B cell (primary cell): ENCODE measurements around the gene DNM2. TPM values are rescaled to one million over a fixed set of nuclear protein-coding genes. Genes with fewer than 3 reads are reported as not detected.

Experiments used
- ATAC-seq: fragments of 200-7000 bp; cut with Tn5 transposase; one replicate; pipeline ENCODE4 v1.10.0; 2021; ENCODE audit warnings: low read depth, mild to moderate bottlenecking, moderate number of reproducible peaks, moderate library complexity
- CTCF ChIA-PET: fragments of 350-600 bp; sonication (Branson Sonifier 250); formaldehyde crosslinking; loops from one replicate; lab custom pipeline; 2021; ENCODE audit warnings: antibody characterized with exemption, inconsistent platforms; lab: Charles Lee
- POLR2A ChIA-PET: fragments of 350-600 bp; sonication (Branson Sonifier 250); formaldehyde crosslinking; loops from one replicate; lab custom pipeline; 2021; ENCODE audit warnings: antibody characterized with exemption; lab: Charles Lee
- DNase-seq: peaks from one replicate; pipeline ENCODE4 v3.0.0; 2013
- H2AFZ ChIP-seq: 2 replicates; pipeline ENCODE4 v1.6.1; 2012; ENCODE audit warnings: mild to moderate bottlenecking, low read depth, low read length; ENCODE audit not compliant: insufficient read depth, poor library complexity, severe bottlenecking
- H3K27ac ChIP-seq, 2 donors: 1 replicate in 1 of 2; 2 replicates in 1 of 2; pipeline ENCODE4 v1.5.1; 2012 to 2013; ENCODE audit warnings: low read length in 2 of 2, mild to moderate bottlenecking in 2 of 2, moderate library complexity in 1 of 2
- H3K27me3 ChIP-seq, 4 experiments: fragments of 200-600 bp in 1 of 4; sonication (generic) in 1 of 4; replicated peaks in 1 of 4; 1 replicate in 2 of 4; 2 replicates in 2 of 4; pipeline versions ENCODE4 v1.6.1 to v1.7.0; 2013 to 2016; ENCODE audit warnings: low read length in 3 of 4, mild to moderate bottlenecking in 2 of 4, mixed read lengths in 1 of 4, moderate library complexity in 1 of 4; ENCODE audit not compliant: insufficient read depth in 4 of 4, control insufficient read depth in 3 of 4; ENCODE audit errors: control extremely low read depth in 1 of 4
- H3K36me3 ChIP-seq, 2 experiments: replicated peaks in 1 of 2; 1 replicate in 1 of 2; 2 replicates in 1 of 2; pipeline versions ENCODE4 v1.6.1 to v1.7.1; 2013; ENCODE audit warnings: low read length in 1 of 2; ENCODE audit not compliant: insufficient read depth in 2 of 2, control insufficient read depth in 1 of 2; ENCODE audit errors: control extremely low read depth in 1 of 2, extremely low read depth in 1 of 2
- H3K4me1 ChIP-seq, 2 donors: fragments of 200-600 bp in 1 of 2; sonication (generic) in 1 of 2; 1 replicate in 1 of 2; 2 replicates in 1 of 2; pipeline versions ENCODE4 v1.5.1 to v1.6.1; 2013 to 2017; ENCODE audit warnings: low read length in 2 of 2; ENCODE audit not compliant: control insufficient read depth in 2 of 2, insufficient read depth in 2 of 2
- H3K4me2 ChIP-seq: replicated peaks from 2 replicates; pipeline ENCODE3; 2012; ENCODE audit warnings: mild to moderate bottlenecking, low read depth, low read length; ENCODE audit not compliant: poor library complexity, severe bottlenecking
- H3K4me3 ChIP-seq, 5 experiments: fragments of 200-600 bp in 1 of 5; sonication (generic) in 1 of 5; 1 replicate in 3 of 5; 2 replicates in 2 of 5; pipeline versions ENCODE4 v1.5.1 to v1.7.0; 2011 to 2016; ENCODE audit warnings: low read length in 4 of 5, mild to moderate bottlenecking in 4 of 5, low read depth in 2 of 5, control low read depth in 1 of 5, moderate library complexity in 1 of 5; ENCODE audit not compliant: insufficient read depth in 1 of 5; ENCODE audit errors: control extremely low read depth in 1 of 5, extremely low read depth in 1 of 5
- H3K79me2 ChIP-seq: fragments of 200-600 bp; sonication (generic); one replicate; pipeline ENCODE4 v1.6.0; 2016; ENCODE audit warnings: low read length; ENCODE audit not compliant: control insufficient read depth, insufficient read depth
- H3K9ac ChIP-seq: fragments of 200-600 bp; sonication (generic); 2 replicates; pipeline ENCODE4 v1.6.1; 2017; ENCODE audit warnings: mild to moderate bottlenecking, low read length, moderate library complexity
- H3K9me3 ChIP-seq, 3 donors: one replicate each; pipeline versions ENCODE4 v1.6.1 to v1.7.1; 2013; ENCODE audit warnings: low read length in 2 of 3; ENCODE audit not compliant: control insufficient read depth in 2 of 3, insufficient read depth in 1 of 3; ENCODE audit errors: control extremely low read depth in 1 of 3
- H4K20me1 ChIP-seq: 2 replicates; pipeline ENCODE4 v1.6.0; 2012; ENCODE audit warnings: mild to moderate bottlenecking, low read length; ENCODE audit not compliant: insufficient read depth, control insufficient read depth, poor library complexity, severe bottlenecking
- H3K27ac Mint-ChIP-seq: one replicate; pipeline ENCODE4 v1.8.0; 2021; ENCODE audit warnings: mixed read lengths
- H3K27me3 Mint-ChIP-seq: one replicate; pipeline ENCODE4 v1.8.0; 2021; ENCODE audit warnings: mixed read lengths
- H3K4me1 Mint-ChIP-seq: one replicate; pipeline ENCODE4 v1.8.0; 2021; ENCODE audit warnings: mixed read lengths
- H3K4me3 Mint-ChIP-seq: one replicate; pipeline ENCODE4 v1.8.0; 2021; ENCODE audit warnings: mixed read lengths
- H3K9me3 Mint-ChIP-seq: one replicate; pipeline ENCODE4 v1.8.0; 2022; ENCODE audit warnings: mixed read lengths; ENCODE audit not compliant: insufficient read depth
- CTCF ChIP-seq: fragments of 200-600 bp; IDR thresholded peaks from one replicate; pipeline ENCODE4 v1.8.0; 2022; ENCODE audit warnings: antibody characterized with exemption, mild to moderate bottlenecking
- EZH2 ChIP-seq: IDR thresholded peaks from 2 replicates; pipeline ENCODE4 v1.6.1; 2012; ENCODE audit warnings: borderline replicate concordance, low read depth, mild to moderate bottlenecking, moderate library complexity, low read length; ENCODE audit not compliant: insufficient read depth, poor library complexity, severe bottlenecking
- WGBS: methylation state at CpG from one replicate; pipeline ENCODE4 v1.1.5; 2013; ENCODE audit warnings: missing lambda C conversion rate; ENCODE audit not compliant: insufficient coverage; 5-methylcytosine and 5-hydroxymethylcytosine counted together
- intact Hi-C: fragments of 100-400 bp; cut with micrococcal nuclease; formaldehyde crosslinking; loops from one replicate; pipeline ENCODE4 v1.10.0; 2022
- polyA plus RNA-seq: library from polyadenylated mRNA; depleted of rRNA; stranded (reverse); fragments of >200 nt; gene quantifications from 2 replicates; pipeline ENCODE4 v1.2.3, GENCODE V29; 2012
- total RNA-seq, 2 donors: library from RNA; stranded (reverse); fragments of 120-200 nt in 1 of 2; gene quantifications; 1 replicate in 1 of 2; 2 replicates in 1 of 2; pipeline versions ENCODE4 v1.2.3 to v1.2.4, GENCODE V29; 2013 to 2022

DNM2 gene
- total and polyA plus RNA-seq, 2 donors (not counting 1 experiment from before 2014, with no cell fraction given) = 163 to 353 TPM

- Mint-ChIP-seq H3K4me3 (peak overlapping the region; percentile 86), H3K4me1 (peaks cover 48% of the 10 kb centered on the region), H3K9me3 (no peaks in the 10 kb centered on the region), H3K27ac (peak overlapping the region; percentile 79), H3K27me3 (no peaks in the 10 kb centered on the region)
- WGBS = 22% methylated on average over 7 of the region's 16 CpGs
- no peaks in the 10 kb centered on the region for H3K9me3 ChIP-seq
- peaks cover 42 to 54% of the 10 kb centered on the region in 2 donors for H3K4me1 ChIP-seq
- POLR2A ChIA-PET = interaction anchor here (0.7 to 1.5 kb wide), 2 partner anchors 37 to 96 kb away, joined by 3 to 4 read pairs; partner anchors contain the start of gene TMED1
- peak overlapping the region in 4 of 5 experiments; percentile 55 to 79 (median 69) for H3K4me3 ChIP-seq
- DNase-seq (no peak), ATAC-seq (no peak)
- CTCF ChIA-PET = interaction anchor here (0.6 to 1.9 kb wide), 6 partner anchors 9 to 155 kb away, joined by 3 to 10 read pairs (median 4); partner anchors contain the start of gene DNM2
- intact Hi-C loops = loop anchor here (2.0 to 10.0 kb wide), 3 partner anchors 56 to 282 kb away; partner anchors contain the start of genes ILF3, SPC24, TIMM29 and YIPF2
- H3K79me2 ChIP-seq = peaks cover 67% of the 10 kb centered on the region
- H3K36me3 ChIP-seq = peaks cover 0 to 1% of the 10 kb centered on the region in 2 experiments
- H3K27me3 ChIP-seq = no peaks in the 10 kb centered on the region
- TF ChIP-seq EZH2 (no peak), CTCF (no peak)
- H3K27ac ChIP-seq = peak overlapping the region in 1 of 2 donors; percentile 48
- H3K4me2 ChIP-seq = peak overlapping the region; percentile 95
- peak overlapping the region; percentile 82 for H3K9ac ChIP-seq
- H2AFZ ChIP-seq = peak overlapping the region; percentile 85
- peaks cover 14% of the 10 kb centered on the region for H4K20me1 ChIP-seq
Measured at GRCh38 chr19:10872546-10873107, 154.7 kb downstream of the DNM2 start.

- ChIA-PET CTCF (interaction anchor here (0.6 to 1.9 kb wide), 2 partner anchors 10 to 325 kb away, joined by 3 to 10 read pairs; no protein-coding TSS in a partner anchor), POLR2A (no interaction called here)
- H3K9ac ChIP-seq = no peak overlapping the region
Measured at GRCh38 chr19:10874024-10874423, 156.1 kb downstream of the DNM2 start.

More at GRCh38 chr19:10874024-10874423, 156.1 kb downstream of the DNM2 start:
- peak overlapping the region; percentile 57 for H3K4me3 Mint-ChIP-seq
- TF ChIP-seq EZH2 (no peak), CTCF (no peak)
- H2AFZ ChIP-seq = no peak overlapping the region
- no peaks in the 10 kb centered on the region for H3K27me3 Mint-ChIP-seq
- no CpG with 5 or more reads among the region's 1 CpG for WGBS
- intact Hi-C loops = loop anchor here (5.0 to 10.0 kb wide), 2 partner anchors 222 to 281 kb away; partner anchors contain the start of genes ILF3 and SPC24
- no peak overlapping the region for H3K4me3 ChIP-seq
- no peak overlapping the region for H3K4me2 ChIP-seq
- no peaks in the 10 kb centered on the region for H3K27me3 ChIP-seq
- H3K9me3 Mint-ChIP-seq = no peaks in the 10 kb centered on the region
- H3K9me3 ChIP-seq = peaks cover 0 to under 1% (median 0%) of the 10 kb centered on the region in 3 donors
- ATAC-seq (no peak), DNase-seq (no peak)
- peaks cover 80% of the 10 kb centered on the region for H3K79me2 ChIP-seq
- H3K4me1 ChIP-seq = peaks cover 29 to 54% of the 10 kb centered on the region in 2 donors
- H3K27ac Mint-ChIP-seq = no peak overlapping the region
- H3K4me1 Mint-ChIP-seq = peaks cover 48% of the 10 kb centered on the region
- peaks cover 0 to 1% of the 10 kb centered on the region in 2 experiments for H3K36me3 ChIP-seq
- H3K27ac ChIP-seq = no peak overlapping the region
- H4K20me1 ChIP-seq = peaks cover 18% of the 10 kb centered on the region
